HepG2 (cell line): ENCODE results near the gene FTL. TPM values are rescaled to one million over a fixed set of nuclear protein-coding genes. Genes with fewer than 3 reads are reported as not detected.

Source experiments
- ARNTL ChIP-seq: sonication (generic); formaldehyde crosslinking; IDR thresholded peaks from 2 replicates; pipeline ENCODE4 v1.4.0; 2020; ENCODE audit warnings: mild to moderate bottlenecking, missing genetic modification reagents
- ATF2 ChIP-seq: sonication (generic); formaldehyde crosslinking; IDR thresholded peaks from 2 replicates; pipeline ENCODE4 v1.4.0; 2020; ENCODE audit warnings: missing genetic modification reagents
- CAMTA2 ChIP-seq: sonication (generic); formaldehyde crosslinking; IDR thresholded peaks from 2 replicates; pipeline ENCODE4 v1.4.0; 2020; ENCODE audit warnings: mild to moderate bottlenecking, missing genetic modification reagents, borderline replicate concordance
- ELK4 ChIP-seq: sonication (generic); formaldehyde crosslinking; IDR thresholded peaks from 2 replicates; pipeline ENCODE4 v1.9.0; 2021; ENCODE audit warnings: missing genetic modification reagents, borderline replicate concordance
- GFI1 ChIP-seq: sonication (generic); formaldehyde crosslinking; IDR thresholded peaks from 2 replicates; pipeline ENCODE4 v1.5.0; 2020; ENCODE audit warnings: missing genetic modification reagents, mild to moderate bottlenecking, borderline replicate concordance
- PHF21A ChIP-seq: sonication (generic); formaldehyde crosslinking; IDR thresholded peaks from 2 replicates; pipeline ENCODE4 v1.5.0; 2020; ENCODE audit warnings: mild to moderate bottlenecking, missing genetic modification reagents
- POGZ ChIP-seq: sonication (generic); formaldehyde crosslinking; IDR thresholded peaks from 2 replicates; pipeline ENCODE4 v1.4.0; 2020; ENCODE audit warnings: mild to moderate bottlenecking, missing genetic modification reagents
- PPARG ChIP-seq: conservative IDR thresholded peaks from 2 replicates; pipeline ENCODE4 v1.6.1; 2016; ENCODE audit warnings: missing biosample characterization, missing genetic modification reagents
- TCF7 ChIP-seq: sonication (generic); IDR thresholded peaks from 2 replicates; pipeline ENCODE4 v1.6.1; 2016; ENCODE audit warnings: antibody characterized with exemption, low read depth
- ZKSCAN1 ChIP-seq: fragments of 150-350 bp; IDR thresholded peaks from 2 replicates; pipeline ENCODE4 v1.6.1; 2014; ENCODE audit warnings: low read length
- ZNF142 ChIP-seq: sonication (generic); formaldehyde crosslinking; IDR thresholded peaks from 2 replicates; pipeline ENCODE4 v1.4.0; 2020; ENCODE audit warnings: missing genetic modification reagents
- ZNF431 ChIP-seq: sonication (generic); formaldehyde crosslinking; IDR thresholded peaks from 2 replicates; pipeline ENCODE4 v1.9.0; 2022; ENCODE audit warnings: missing genetic modification reagents, low read depth, mild to moderate bottlenecking, borderline replicate concordance
- ZNF460 ChIP-seq: sonication (generic); formaldehyde crosslinking; IDR thresholded peaks from 2 replicates; pipeline ENCODE4 v1.5.1; 2020; ENCODE audit warnings: missing genetic modification reagents, mild to moderate bottlenecking, borderline replicate concordance
- ZNF546 ChIP-seq: sonication (generic); formaldehyde crosslinking; conservative IDR thresholded peaks from 2 replicates; pipeline ENCODE4 v1.8.1; 2023; ENCODE audit warnings: mild to moderate bottlenecking, missing genetic modification reagents
- ZNF564 ChIP-seq: sonication (generic); formaldehyde crosslinking; IDR thresholded peaks from 2 replicates; pipeline ENCODE4 v1.8.1; 2023; ENCODE audit warnings: mild to moderate bottlenecking, missing genetic modification reagents
- ZNF704 ChIP-seq: sonication (generic); formaldehyde crosslinking; IDR thresholded peaks from 2 replicates; pipeline ENCODE4 v1.8.1; 2023; ENCODE audit warnings: mild to moderate bottlenecking, inconsistent platforms, moderate library complexity, missing genetic modification reagents, borderline replicate concordance
- ZNF850 ChIP-seq: sonication (generic); formaldehyde crosslinking; conservative IDR thresholded peaks from 2 replicates; pipeline ENCODE4 v1.9.0; 2021; ENCODE audit warnings: mild to moderate bottlenecking, missing genetic modification reagents
- polyA plus RNA-seq, 8 experiments: library from polyadenylated mRNA; depleted of rRNA in 3 of 8; stranded (reverse) in 7 of 8; unstranded in 1 of 8; fragments of >200 nt; fragmentation: Illumina TruSeq in 4 of 8; extraction: Trizol in 4 of 8; gene quantifications; 2 replicates each; pipeline versions ENCODE4 v1.2.1 to v1.2.3, GENCODE V29; 2011 to 2016; ENCODE audit warnings: low read depth in 4 of 8, missing spikeins in 1 of 8, mixed read lengths in 1 of 8; ENCODE audit not compliant: insufficient read depth in 1 of 8
- total RNA-seq, 5 experiments: library from RNA; depleted of rRNA; stranded (reverse); fragments of >200 nt; fragmentation: Illumina TruSeq; extraction: Trizol; gene quantifications; 2 replicates each; pipeline ENCODE4 v1.2.3, GENCODE V29; 2016; ENCODE audit warnings: low read depth in 1 of 5

FTL gene
- total and polyA plus RNA-seq, 2 of the 13 experiments (the other 11 are each of a cell fraction or from before 2014, with no cell fraction given): 2,721 to 8,800 TPM

DNA sequence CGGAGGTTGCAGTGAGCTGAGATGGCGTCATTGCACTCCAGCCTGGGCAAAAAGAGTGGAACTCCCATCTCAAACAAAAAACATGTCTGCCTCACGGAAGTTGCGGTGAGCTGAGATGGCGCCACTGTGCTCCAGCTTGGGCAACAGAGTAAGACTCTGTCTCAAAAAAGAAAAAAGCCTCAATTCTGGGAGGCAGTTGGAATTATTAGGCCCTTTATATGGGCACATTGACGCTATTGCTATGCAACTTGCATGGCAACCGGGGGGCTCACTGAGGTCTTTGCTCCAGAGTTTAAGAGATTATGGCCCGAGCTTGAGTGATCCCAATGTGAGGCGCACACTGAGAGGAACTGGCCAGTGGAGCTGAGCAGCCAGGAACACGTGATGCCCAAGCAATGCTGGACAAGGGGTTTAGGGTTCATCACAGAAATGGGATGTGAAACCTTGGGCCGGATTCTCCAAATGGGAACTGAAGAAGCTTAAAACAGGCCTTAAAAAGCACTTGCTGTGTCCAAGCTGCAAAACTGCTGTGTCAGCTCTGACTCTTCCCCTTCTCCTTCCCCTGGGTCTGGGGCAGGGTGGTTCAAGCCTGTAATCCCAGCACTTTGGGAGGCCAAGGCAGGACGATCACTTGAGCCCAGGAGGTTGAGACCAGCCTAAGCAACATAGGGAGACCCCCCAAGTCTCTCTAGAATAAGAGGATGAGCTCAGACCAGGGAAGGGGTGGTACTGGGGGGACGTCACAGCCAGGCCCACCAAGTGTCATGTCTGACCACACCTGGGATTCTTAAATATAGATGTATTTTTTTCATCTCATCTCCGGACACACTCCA, 2.5 kb downstream of the FTL start (continued):
- TF ChIP-seq ZNF142 (peak; percentile 45; the same call in 1 of the 2 replicates), ELK4 (CRISPR knock-in tag) (no peak), TCF7 (no peak), ZNF850 (CRISPR knock-in tag) (no peak), GFI1 (peak; percentile 60), ATF2 (peak; percentile 40; the same call in 1 of the 2 replicates), POGZ (CRISPR knock-in tag) (no peak), ZNF704 (CRISPR knock-in tag) (no peak), ZNF564 (CRISPR knock-in tag) (no peak), ZNF431 (CRISPR knock-in tag) (no peak), CAMTA2 (CRISPR knock-in tag) (0 out of 2 replicates have a peak, but pooled peaks have one; percentile 34), ARNTL (no peak), PHF21A (CRISPR knock-in tag) (no peak; the same call in 1 of the 2 replicates), ZNF546 (CRISPR knock-in tag) (no peak), ZNF460 (no peak), ZKSCAN1 (no peak), PPARG (CRISPR knock-in tag) (no peak)
